Hepatocyte (in vitro differentiated cells): ENCODE measurements around the gene ZGPAT. TPM values are rescaled to one million over a fixed set of nuclear protein-coding genes. Genes with fewer than 3 reads are reported as not detected.
A peak's percentile ranks its signal among the peaks of the same experiment; 100 is the strongest.

ENCODE experiments used
- DNase-seq: peaks from one replicate; pipeline ENCODE4 v3.0.0-alpha.2; 2016; ENCODE audit warnings: low spot score
- H2AFZ ChIP-seq: fragments of 200-600 bp; sonication (generic); 2 replicates; pipeline ENCODE4 v1.6.0; 2016; ENCODE audit warnings: antibody characterized with exemption, mild to moderate bottlenecking
- H3K27ac ChIP-seq: fragments of 200-600 bp; sonication (generic); 2 replicates; pipeline ENCODE4 v1.5.1; 2016; ENCODE audit warnings: mild to moderate bottlenecking
- H3K27me3 ChIP-seq: fragments of 200-600 bp; sonication (generic); 2 replicates; pipeline ENCODE4 v1.6.1; 2016
- H3K36me3 ChIP-seq: fragments of 200-600 bp; sonication (generic); replicated peaks from 2 replicates; pipeline ENCODE4 v1.5.1; 2016; ENCODE audit warnings: low read depth; ENCODE audit not compliant: insufficient read depth
- H3K4me1 ChIP-seq: fragments of 200-600 bp; sonication (generic); 2 replicates; pipeline ENCODE4 v1.5.1; 2016; ENCODE audit warnings: mild to moderate bottlenecking, moderate library complexity; ENCODE audit not compliant: insufficient read depth
- H3K4me2 ChIP-seq: fragments of 200-600 bp; sonication (generic); 2 replicates; pipeline ENCODE4 v1.6.0; 2016
- H3K4me3 ChIP-seq: fragments of 200-600 bp; sonication (generic); 2 replicates; pipeline ENCODE4 v1.5.1; 2016; ENCODE audit warnings: mild to moderate bottlenecking
- H3K79me2 ChIP-seq: fragments of 200-600 bp; sonication (generic); 2 replicates; pipeline ENCODE4 v1.6.0; 2017; ENCODE audit warnings: mild to moderate bottlenecking
- H3K9me2 ChIP-seq: fragments of 200-600 bp; sonication (generic); replicated peaks from 2 replicates; pipeline ENCODE4 v1.6.0; 2017; ENCODE audit warnings: mild to moderate bottlenecking; ENCODE audit not compliant: insufficient read depth
- H3K9me3 ChIP-seq: fragments of 200-600 bp; sonication (generic); 2 replicates; pipeline ENCODE4 v1.5.1; 2016; ENCODE audit warnings: low read depth, mild to moderate bottlenecking
- H4K20me1 ChIP-seq: fragments of 200-600 bp; sonication (generic); 2 replicates; pipeline ENCODE4 v1.6.0; 2016; ENCODE audit warnings: mild to moderate bottlenecking; ENCODE audit not compliant: insufficient read depth, poor library complexity, severe bottlenecking
- CTCF ChIP-seq: fragments of 200-600 bp; sonication (generic); IDR thresholded peaks from 2 replicates; pipeline ENCODE4 v1.5.1; 2016; ENCODE audit warnings: antibody characterized with exemption, mild to moderate bottlenecking; ENCODE audit not compliant: poor library complexity
- EZH2 ChIP-seq: fragments of 200-600 bp; sonication (generic); IDR thresholded peaks from 2 replicates; pipeline ENCODE4 v1.6.1; 2016; ENCODE audit warnings: antibody characterized with exemption, mild to moderate bottlenecking, borderline replicate concordance
- EZH2phosphoT487 ChIP-seq: fragments of 200-600 bp; sonication (generic); IDR thresholded peaks from one replicate; pipeline ENCODE4 v1.6.1; 2018; ENCODE audit warnings: antibody characterized with exemption, mild to moderate bottlenecking, low read depth, moderate library complexity; ENCODE audit not compliant: unreplicated experiment, severe bottlenecking
- WGBS: methylation state at CpG from one replicate; pipeline ENCODE4 v1.1.6; 2016; ENCODE audit warnings: low lambda C conversion rate; ENCODE audit errors: missing lambda C conversion rate; 5-methylcytosine and 5-hydroxymethylcytosine counted together
- polyA plus RNA-seq: library from polyadenylated mRNA; unstranded; fragments of >200 nt; fragmentation: Nextera tagmentation; extraction: Ambion mirVana; gene quantifications from 2 replicates; pipeline ENCODE4 v1.2.1, GENCODE V29; 2016
- total RNA-seq: library from RNA; depleted of rRNA; stranded (reverse); fragments of >200 nt; gene quantifications from 2 replicates; pipeline ENCODE4 v1.2.3, GENCODE V29; 2014

ZGPAT gene
- total and polyA plus RNA-seq, 2 experiments from 2014 or later: 18.6 to 41.7 TPM

DNA sequence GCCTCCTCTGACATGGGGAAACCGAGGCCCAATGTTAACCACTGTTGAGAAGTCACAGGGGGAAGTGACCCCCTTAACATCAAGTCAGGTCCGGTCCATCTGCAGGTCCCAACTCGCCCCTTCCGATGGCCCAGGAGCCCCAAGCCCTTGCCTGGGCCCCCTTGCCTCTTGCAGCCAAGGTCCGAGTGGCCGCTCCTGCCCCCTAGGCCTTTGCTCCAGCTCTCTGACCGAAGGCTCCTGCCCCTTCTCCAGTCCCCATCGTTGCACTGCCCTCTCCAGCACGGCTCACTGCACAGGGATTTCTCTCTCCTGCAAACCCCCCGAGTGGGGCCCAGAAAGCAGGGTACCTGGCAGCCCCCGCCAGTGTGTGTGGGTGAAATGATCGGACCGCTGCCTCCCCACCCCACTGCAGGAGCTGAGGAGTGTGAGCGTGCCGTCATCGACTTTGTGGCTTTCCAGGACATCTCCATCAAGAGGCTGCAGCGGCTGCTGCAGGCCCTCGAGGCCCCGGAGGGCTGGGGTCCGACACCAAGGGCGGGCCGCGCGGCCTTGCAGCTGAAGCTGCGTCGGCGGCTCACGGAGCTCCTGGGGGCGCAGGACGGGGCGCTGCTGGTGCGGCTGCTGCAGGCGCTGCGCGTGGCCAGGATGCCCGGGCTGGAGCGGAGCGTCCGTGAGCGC is 9.8 kb upstream of the ZGPAT start:
- 92% methylated on average over 40 of the region's 40 CpGs for WGBS

GRCh38 chr20:63698739-63699465 is 8.9 kb upstream of the ZGPAT start:
- Histone ChIP-seq H3K27me3 (no peaks in the 10 kb centered on the region), H3K4me1 (peaks cover 10% of the 10 kb centered on the region), H4K20me1 (no peaks in the 10 kb centered on the region), H3K36me3 (no peaks in the 10 kb centered on the region), H3K79me2 (no peaks in the 10 kb centered on the region), H3K4me2 (no peak overlapping the region), H3K9me2 (no peaks in the 10 kb centered on the region), H3K4me3 (no peak overlapping the region), H2AFZ (no peak overlapping the region), H3K9me3 (no peaks in the 10 kb centered on the region), H3K27ac (no peak overlapping the region)
- 76% methylated on average over 15 of the region's 19 CpGs for WGBS
- peak; percentile 56 for DNase-seq
- TF ChIP-seq EZH2phosphoT487: no peak
- TF ChIP-seq EZH2: no peak
- no peak for TF ChIP-seq CTCF

More for the DNA sequence above, 9.8 kb upstream of the ZGPAT start:
- no peak for TF ChIP-seq EZH2phosphoT487
- TF ChIP-seq EZH2: no peak
- no peak for TF ChIP-seq CTCF
- DNase-seq: no peak
- Histone ChIP-seq H3K4me2 (no peak overlapping the region), H3K9me2 (no peaks in the 10 kb centered on the region), H3K79me2 (no peaks in the 10 kb centered on the region), H3K4me3 (no peak overlapping the region), H3K27ac (no peak overlapping the region), H3K4me1 (peaks cover 10% of the 10 kb centered on the region), H2AFZ (no peak overlapping the region), H3K36me3 (no peaks in the 10 kb centered on the region), H3K9me3 (no peaks in the 10 kb centered on the region), H3K27me3 (no peaks in the 10 kb centered on the region), H4K20me1 (no peaks in the 10 kb centered on the region)

- no peaks in the 10 kb centered on the region for H3K79me2 ChIP-seq
- no peaks in the 10 kb centered on the region for H3K9me3 ChIP-seq
- no peak overlapping the region for H3K4me2 ChIP-seq
- H4K20me1 ChIP-seq: no peaks in the 10 kb centered on the region
- 89% methylated on average over 24 of the region's 24 CpGs for WGBS
- DNase-seq: no peak
- TF ChIP-seq CTCF: no peak
- TF ChIP-seq EZH2: no peak
- no peak for TF ChIP-seq EZH2phosphoT487
- H3K27me3 ChIP-seq: no peaks in the 10 kb centered on the region
- H3K4me1 ChIP-seq: peaks cover 10% of the 10 kb centered on the region
- no peaks in the 10 kb centered on the region for H3K9me2 ChIP-seq
- no peak overlapping the region for H3K4me3 ChIP-seq
- H3K36me3 ChIP-seq: no peaks in the 10 kb centered on the region
- no peak overlapping the region for H3K27ac ChIP-seq
- no peak overlapping the region for H2AFZ ChIP-seq
Observed at GRCh38 chr20:63699466-63700198, 8.2 kb upstream of the ZGPAT start.
